Suppressor macrophage (primary cell): ENCODE results near the gene TECPR1.
A peak's percentile ranks its signal among the peaks of the same experiment; 100 is the strongest.

ENCODE experiments used
- DNase-seq, 4 experiments: peaks; one replicate each; pipeline ENCODE4 v3.0.0-alpha.2; 2020 to 2022
- total RNA-seq, 17 experiments: gene quantifications; one replicate each; lab custom pipeline; 2026; ENCODE audit warnings: mixed read lengths in 6 of 17, inconsistent platforms in 3 of 17; lab: John Stamatoyannopoulos, UW

Gene TECPR1
- 11.7 to 76.5 (median 45.5) reads per million in 17 experiments for total RNA-seq

GRCh38 chr7:98251601-98252424, at the start of gene TECPR1:
Gene TECPR1, minus strand, starts transcription at chr7:98252232. Its CDS starts 6,086 bp downstream, at chr7:98246146.
- peak; percentile 95 to 98 (median 98) for DNase-seq

GRCh38 chr7:98300595-98301372, 48.8 kb upstream of the TECPR1 start:
- DNase-seq, result no peak

- no peak for DNase-seq
Measured at GRCh38 chr7:98297626-98298286, 45.7 kb upstream of the TECPR1 start.

- no peak for DNase-seq
Measured at GRCh38 chr7:98296833-98297232, 44.8 kb upstream of the TECPR1 start.

GRCh38 chr7:98295467-98296192, 43.6 kb upstream of the TECPR1 start:
- peak in 1 of 4 experiments; percentile 38 for DNase-seq

GRCh38 chr7:98294798-98295382, 42.9 kb upstream of the TECPR1 start:
- peak in 1 of 4 experiments; percentile 48 for DNase-seq

GRCh38 chr7:98294326-98294725, 42.3 kb upstream of the TECPR1 start:
- DNase-seq, result no peak

GRCh38 chr7:98293746-98294145, 41.7 kb upstream of the TECPR1 start:
- DNase-seq, result no peak

GRCh38 chr7:98293265-98293664, 41.2 kb upstream of the TECPR1 start:
- no peak for DNase-seq

GRCh38 chr7:98291717-98292116, 39.7 kb upstream of the TECPR1 start:
- no peak for DNase-seq

GRCh38 chr7:98289333-98289875, 37.4 kb upstream of the TECPR1 start:
- no peak for DNase-seq

- peak; percentile 51 to 68 (median 61) for DNase-seq
Measured at GRCh38 chr7:98288064-98288823, 36.2 kb upstream of the TECPR1 start.

GRCh38 chr7:98287486-98287959, 35.5 kb upstream of the TECPR1 start:
- DNase-seq, result peak in 3 of 4 experiments; percentile 34 to 52 (median 44)

GRCh38 chr7:98286701-98287485, 34.9 kb upstream of the TECPR1 start:
- DNase-seq, result no peak

- DNase-seq, result peak; percentile 91 to 96 (median 94)
Measured at GRCh38 chr7:98286093-98286539, 34.1 kb upstream of the TECPR1 start.

GRCh38 chr7:98285157-98286092, 33.4 kb upstream of the TECPR1 start:
- peak; percentile 44 to 61 (median 54) for DNase-seq

GRCh38 chr7:98284335-98285036, 32.5 kb upstream of the TECPR1 start:
- DNase-seq, result peak; percentile 92 to 96 (median 96)

GRCh38 chr7:98283887-98284222, 31.8 kb upstream of the TECPR1 start:
- peak; percentile 37 to 63 (median 50) for DNase-seq
